Chondrocyte (in vitro differentiated cells): ENCODE results near the gene TLL1. TPM values are rescaled to one million over a fixed set of nuclear protein-coding genes. Genes with fewer than 3 reads are reported as not detected.

Experiments
- DNase-seq: peaks from one replicate; pipeline ENCODE4 v3.0.0; 2021; ENCODE audit warnings: mixed read lengths, low spot score
- H3K27ac Mint-ChIP-seq: one replicate; pipeline ENCODE4 v1.8.0; 2021; ENCODE audit warnings: mild to moderate bottlenecking, moderate library complexity, mixed read lengths; ENCODE audit not compliant: unreplicated experiment
- H3K27me3 Mint-ChIP-seq: 2 replicates; pipeline ENCODE4 v1.8.0; 2021; ENCODE audit warnings: low read depth, mixed read lengths
- H3K36me3 Mint-ChIP-seq: 2 replicates; pipeline ENCODE4 v1.8.0; 2021; ENCODE audit warnings: low read depth, mixed read lengths
- H3K4me1 Mint-ChIP-seq: 2 replicates; pipeline ENCODE4 v1.8.0; 2021; ENCODE audit warnings: low read depth, mild to moderate bottlenecking, mixed read lengths
- H3K4me3 Mint-ChIP-seq: one replicate; pipeline ENCODE4 v1.8.0; 2021; ENCODE audit warnings: mild to moderate bottlenecking, moderate library complexity, mixed read lengths; ENCODE audit not compliant: unreplicated experiment
- H3K9me3 Mint-ChIP-seq: 2 replicates; pipeline ENCODE4 v1.8.0; 2021; ENCODE audit warnings: low read depth, mixed read lengths
- total RNA-seq: library from RNA; stranded (reverse); gene quantifications from 3 replicates; pipeline ENCODE4 v1.2.1, GENCODE V29; 2021
- TF ChIP-seq, protein P1 (sequence below): fragments of 200-600 bp; sonication (generic); IDR thresholded peaks from 2 replicates; pipeline ENCODE4 v1.5.0; 2021; ENCODE audit warnings: antibody characterized with exemption, mild to moderate bottlenecking, moderate library complexity

The TLL1 gene
- total RNA-seq, 1 donor from 2014 or later = 3.4 TPM

DNA sequence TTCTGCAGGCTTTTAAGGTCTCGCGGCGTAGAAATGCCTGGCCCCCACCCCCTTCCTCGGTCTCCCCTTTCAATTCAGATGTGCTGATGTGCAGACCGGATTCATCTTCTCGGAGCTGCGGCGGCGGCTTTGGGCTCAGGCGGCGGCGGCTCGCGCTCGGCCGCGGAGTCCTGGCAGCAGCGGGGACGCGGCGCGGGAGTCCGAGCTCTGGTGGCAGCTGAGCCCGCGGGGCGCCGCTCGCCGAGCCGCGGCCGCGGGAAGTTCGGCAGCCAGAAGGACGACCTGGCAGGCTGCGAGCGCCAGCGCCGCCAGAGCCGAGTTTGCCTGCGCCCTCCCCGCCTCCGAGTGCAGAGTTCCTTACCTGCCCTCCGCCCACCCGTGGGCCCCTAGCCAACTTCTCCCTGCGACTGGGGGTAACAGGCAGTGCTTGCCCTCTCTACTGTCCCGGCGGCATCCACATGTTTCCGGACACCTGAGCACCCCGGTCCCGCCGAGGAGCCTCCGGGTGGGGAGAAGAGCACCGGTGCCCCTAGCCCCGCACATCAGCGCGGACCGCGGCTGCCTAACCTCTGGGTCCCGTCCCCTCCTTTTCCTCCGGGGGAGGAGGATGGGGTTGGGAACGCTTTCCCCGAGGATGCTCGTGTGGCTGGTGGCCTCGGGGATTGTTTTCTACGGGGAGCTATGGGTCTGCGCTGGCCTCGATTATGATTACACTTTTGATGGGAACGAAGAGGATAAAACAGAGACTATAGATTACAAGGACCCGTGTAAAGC is 448 bp downstream of the TLL1 start:
- peak; percentile 86 for DNase-seq
- Mint-ChIP-seq H3K36me3 (no peaks in the 10 kb centered on the region), H3K4me1 (peaks cover 38% of the 10 kb centered on the region), H3K27ac (peak overlapping the region; percentile 41), H3K4me3 (peak overlapping the region; percentile 69), H3K27me3 (peaks cover 21% of the 10 kb centered on the region), H3K9me3 (no peaks in the 10 kb centered on the region)
- TF ChIP-seq, protein P1, sequence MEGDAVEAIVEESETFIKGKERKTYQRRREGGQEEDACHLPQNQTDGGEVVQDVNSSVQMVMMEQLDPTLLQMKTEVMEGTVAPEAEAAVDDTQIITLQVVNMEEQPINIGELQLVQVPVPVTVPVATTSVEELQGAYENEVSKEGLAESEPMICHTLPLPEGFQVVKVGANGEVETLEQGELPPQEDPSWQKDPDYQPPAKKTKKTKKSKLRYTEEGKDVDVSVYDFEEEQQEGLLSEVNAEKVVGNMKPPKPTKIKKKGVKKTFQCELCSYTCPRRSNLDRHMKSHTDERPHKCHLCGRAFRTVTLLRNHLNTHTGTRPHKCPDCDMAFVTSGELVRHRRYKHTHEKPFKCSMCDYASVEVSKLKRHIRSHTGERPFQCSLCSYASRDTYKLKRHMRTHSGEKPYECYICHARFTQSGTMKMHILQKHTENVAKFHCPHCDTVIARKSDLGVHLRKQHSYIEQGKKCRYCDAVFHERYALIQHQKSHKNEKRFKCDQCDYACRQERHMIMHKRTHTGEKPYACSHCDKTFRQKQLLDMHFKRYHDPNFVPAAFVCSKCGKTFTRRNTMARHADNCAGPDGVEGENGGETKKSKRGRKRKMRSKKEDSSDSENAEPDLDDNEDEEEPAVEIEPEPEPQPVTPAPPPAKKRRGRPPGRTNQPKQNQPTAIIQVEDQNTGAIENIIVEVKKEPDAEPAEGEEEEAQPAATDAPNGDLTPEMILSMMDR = no peak

GRCh38 chr4:165874072-165874790 is 1.2 kb downstream of the TLL1 start:
- DNase-seq = peak; percentile 76
- Mint-ChIP-seq H3K4me1 (peaks cover 38% of the 10 kb centered on the region), H3K36me3 (no peaks in the 10 kb centered on the region), H3K27ac (no peak overlapping the region), H3K9me3 (no peaks in the 10 kb centered on the region), H3K27me3 (peaks cover 21% of the 10 kb centered on the region), H3K4me3 (peak overlapping the region; percentile 69)
- TF ChIP-seq, protein P1 = no peak

DNA sequence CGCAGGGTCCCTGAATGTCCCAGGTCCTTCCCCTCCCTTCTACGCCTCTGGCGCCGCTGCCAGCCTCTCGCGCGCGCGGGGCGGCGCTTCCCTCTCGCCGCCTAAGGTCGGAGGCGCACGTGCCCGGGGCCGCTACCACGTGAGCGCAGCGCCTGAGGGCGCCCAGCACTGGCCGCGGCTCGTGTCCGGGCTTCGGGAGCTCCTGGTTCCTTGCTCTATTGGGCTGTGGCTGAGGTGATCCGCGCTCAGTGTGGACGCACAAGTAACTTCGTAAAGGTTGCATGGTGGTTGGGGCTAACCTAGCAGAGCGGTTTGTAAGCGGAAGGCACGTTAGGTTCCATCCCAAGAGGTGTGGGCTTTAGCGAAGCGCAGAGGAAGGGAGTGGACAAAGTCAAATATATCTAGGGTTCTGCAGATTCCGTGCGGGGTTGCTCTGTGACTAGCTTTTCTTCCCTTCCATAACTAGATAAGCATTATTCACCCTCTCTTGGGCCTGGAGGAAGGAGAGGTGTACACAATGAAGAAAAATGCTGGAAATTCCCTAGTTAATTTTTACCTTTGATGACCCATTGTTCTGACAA is 1.8 kb downstream of the TLL1 start:
- peaks cover 38% of the 10 kb centered on the region for H3K4me1 Mint-ChIP-seq
- H3K27ac Mint-ChIP-seq = peak overlapping the region; percentile 55
- DNase-seq = peak; percentile 91
- H3K27me3 Mint-ChIP-seq = peaks cover 17% of the 10 kb centered on the region
- no peaks in the 10 kb centered on the region for H3K9me3 Mint-ChIP-seq
- H3K4me3 Mint-ChIP-seq = peak overlapping the region; percentile 69
- TF ChIP-seq, protein P1 = no peak
- H3K36me3 Mint-ChIP-seq = no peaks in the 10 kb centered on the region

- no peaks in the 10 kb centered on the region for H3K9me3 Mint-ChIP-seq
- TF ChIP-seq, protein P1 = no peak
- DNase-seq = no peak
- no peak overlapping the region for H3K27ac Mint-ChIP-seq
- H3K27me3 Mint-ChIP-seq = peaks cover 14% of the 10 kb centered on the region
- no peaks in the 10 kb centered on the region for H3K36me3 Mint-ChIP-seq
- peaks cover 38% of the 10 kb centered on the region for H3K4me1 Mint-ChIP-seq
- no peak overlapping the region for H3K4me3 Mint-ChIP-seq
Measured at GRCh38 chr4:165875446-165875845, 2.4 kb downstream of the TLL1 start.

DNA sequence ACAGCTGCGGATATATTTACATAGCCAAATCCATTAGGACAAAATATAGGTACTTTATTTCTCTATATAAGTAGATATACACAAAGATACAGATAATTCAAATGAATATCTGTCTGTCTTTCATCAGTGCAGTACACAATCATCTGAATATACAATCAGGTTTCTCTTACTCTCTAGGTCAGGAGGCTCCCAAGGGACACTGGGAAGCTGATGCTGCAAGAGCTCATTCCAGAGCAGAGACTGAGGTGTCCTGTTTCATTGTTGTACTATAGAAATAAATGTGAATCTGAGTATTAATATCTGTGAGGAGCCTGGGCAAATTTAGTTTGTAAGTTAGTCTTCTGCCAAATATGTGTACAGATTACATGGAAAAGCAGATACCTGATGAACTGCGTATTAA is 4.2 kb downstream of the TLL1 start:
- H3K4me1 Mint-ChIP-seq = peaks cover 36% of the 10 kb centered on the region
- no peak overlapping the region for H3K27ac Mint-ChIP-seq
- no peaks in the 10 kb centered on the region for H3K9me3 Mint-ChIP-seq
- TF ChIP-seq, protein P1 = no peak
- no peak for DNase-seq
- H3K36me3 Mint-ChIP-seq = no peaks in the 10 kb centered on the region
- H3K4me3 Mint-ChIP-seq = no peak overlapping the region
- H3K27me3 Mint-ChIP-seq = peaks cover 11% of the 10 kb centered on the region
